Smooth muscle cell (in vitro differentiated cells): ENCODE results near the gene SLC35F2. TPM values are rescaled to one million over a fixed set of nuclear protein-coding genes. Genes with fewer than 3 reads are reported as not detected.
"Not testable (repeated sequence)": the region's sequence is repeated elsewhere in the genome, so short reads cannot be mapped to it uniquely, and the experiment has no call there.

ENCODE experiments used
- DNase-seq: peaks from one replicate; lab custom pipeline; 2025; ENCODE audit not compliant: unreplicated experiment; lab: John Stamatoyannopoulos, UW
- H2AFZ ChIP-seq: fragments of 200-600 bp; sonication (generic); 2 replicates; pipeline ENCODE4 v1.6.0; 2016; ENCODE audit warnings: antibody characterized with exemption, low read depth, mild to moderate bottlenecking
- H3F3A ChIP-seq: fragments of 200-600 bp; sonication (generic); 2 replicates; pipeline ENCODE4 v1.6.0; 2017; ENCODE audit warnings: antibody characterized with exemption, low read depth
- H3K27ac ChIP-seq: fragments of 200-600 bp; sonication (generic); 2 replicates; pipeline ENCODE4 v1.5.1; 2016; ENCODE audit warnings: low read depth, mild to moderate bottlenecking
- H3K27me3 ChIP-seq: fragments of 200-600 bp; sonication (generic); 2 replicates; pipeline ENCODE4 v1.6.1; 2016; ENCODE audit warnings: low read depth, mild to moderate bottlenecking
- H3K36me3 ChIP-seq: fragments of 200-600 bp; sonication (generic); 2 replicates; pipeline ENCODE4 v1.5.1; 2016; ENCODE audit warnings: low read depth
- H3K4me1 ChIP-seq: fragments of 200-600 bp; sonication (generic); 2 replicates; pipeline ENCODE4 v1.5.1; 2016; ENCODE audit warnings: low read depth
- H3K4me2 ChIP-seq: fragments of 200-600 bp; sonication (generic); 2 replicates; pipeline ENCODE4 v1.6.0; 2016; ENCODE audit warnings: mild to moderate bottlenecking
- H3K4me3 ChIP-seq: fragments of 200-600 bp; sonication (generic); 2 replicates; pipeline ENCODE4 v1.5.1; 2016; ENCODE audit warnings: mild to moderate bottlenecking
- H3K79me2 ChIP-seq: fragments of 200-600 bp; sonication (generic); 2 replicates; pipeline ENCODE4 v1.6.0; 2016; ENCODE audit warnings: low read depth, mild to moderate bottlenecking
- H3K9ac ChIP-seq: fragments of 200-600 bp; sonication (generic); 2 replicates; pipeline ENCODE4 v1.6.0; 2016; ENCODE audit warnings: low read depth
- H3K9me3 ChIP-seq: fragments of 200-600 bp; sonication (generic); replicated peaks from 2 replicates; pipeline ENCODE4 v1.5.1; 2016; ENCODE audit warnings: low read depth
- H4K20me1 ChIP-seq: fragments of 200-600 bp; sonication (generic); 2 replicates; pipeline ENCODE4 v1.6.0; 2016; ENCODE audit warnings: low read depth
- CTCF ChIP-seq: fragments of 200-600 bp; sonication (generic); IDR thresholded peaks from 2 replicates; pipeline ENCODE4 v1.5.1; 2017; ENCODE audit warnings: borderline replicate concordance, mild to moderate bottlenecking, antibody characterized with exemption; ENCODE audit not compliant: insufficient read depth, poor library complexity, severe bottlenecking
- WGBS: methylation state at CpG from one replicate; pipeline ENCODE4 v1.1.7; 2016; ENCODE audit warnings: low lambda C conversion rate; 5-methylcytosine and 5-hydroxymethylcytosine counted together
- polyA plus RNA-seq: library from polyadenylated mRNA; unstranded; fragments of >200 nt; fragmentation: Nextera tagmentation; extraction: Ambion mirVana; gene quantifications from 2 replicates; pipeline ENCODE4 v1.2.1, GENCODE V29; 2016
- total RNA-seq: library from RNA; depleted of rRNA; stranded (reverse); fragments of >200 nt; gene quantifications from 2 replicates; pipeline ENCODE4 v1.2.3, GENCODE V29; 2014

Gene SLC35F2
- total and polyA plus RNA-seq, 2 experiments from 2014 or later: 2.4 to 7.8 TPM

- 91% methylated on average over 3 of the region's 3 CpGs for WGBS
- Histone ChIP-seq H3K36me3 (no peaks in the 10 kb centered on the region), H3K27ac (no peak overlapping the region), H3K4me1 (peaks cover 13% of the 10 kb centered on the region), H4K20me1 (no peaks in the 10 kb centered on the region), H3K9me3 (no peaks in the 10 kb centered on the region), H3K9ac (no peak overlapping the region), H3F3A (peaks cover 14% of the 10 kb centered on the region), H2AFZ (no peak overlapping the region), H3K4me2 (no peak overlapping the region), H3K79me2 (peaks cover 11% of the 10 kb centered on the region), H3K27me3 (peaks cover 6% of the 10 kb centered on the region), H3K4me3 (no peak overlapping the region)
- TF ChIP-seq CTCF: no peak
- no peak for DNase-seq
Observed at GRCh38 chr11:107836851-107837250, 21.7 kb downstream of the SLC35F2 start.

- no peak overlapping the region for H3K4me3 ChIP-seq
- H3K27ac ChIP-seq: no peak overlapping the region
- peaks cover 11% of the 10 kb centered on the region for H3K79me2 ChIP-seq
- H2AFZ ChIP-seq: no peak overlapping the region
- H3K36me3 ChIP-seq: no peaks in the 10 kb centered on the region
- H3K9me3 ChIP-seq: no peaks in the 10 kb centered on the region
- no peak overlapping the region for H3K4me2 ChIP-seq
- peaks cover 3% of the 10 kb centered on the region for H3F3A ChIP-seq
- TF ChIP-seq CTCF: no peak
- H3K27me3 ChIP-seq: peaks cover 6% of the 10 kb centered on the region
- WGBS: 72% methylated on average over 6 of the region's 6 CpGs
- no peak for DNase-seq
- no peak overlapping the region for H3K9ac ChIP-seq
- peaks cover 7% of the 10 kb centered on the region for H3K4me1 ChIP-seq
- H4K20me1 ChIP-seq: no peaks in the 10 kb centered on the region
Observed at GRCh38 chr11:107834995-107835394, 23.6 kb downstream of the SLC35F2 start.

GRCh38 chr11:107833926-107834325 lies 24.7 kb downstream of the SLC35F2 start:
- H3K36me3 ChIP-seq, H3K4me3 ChIP-seq, H4K20me1 ChIP-seq, H3K4me1 ChIP-seq, H3K4me2 ChIP-seq, H3K27ac ChIP-seq, DNase-seq, H3K9me3 ChIP-seq, H3K27me3 ChIP-seq, H3K9ac ChIP-seq, H2AFZ ChIP-seq, H3F3A ChIP-seq: not testable (repeated sequence)
- 42% methylated on average over 6 of the region's 6 CpGs for WGBS
- peaks cover 14% of the 10 kb centered on the region for H3K79me2 ChIP-seq

- no peak for DNase-seq
- no peak for TF ChIP-seq CTCF
- Histone ChIP-seq H3K27ac (no peak overlapping the region), H3K79me2 (peaks cover 11% of the 10 kb centered on the region), H3F3A (no peaks in the 10 kb centered on the region), H3K4me3 (no peak overlapping the region), H3K9ac (no peak overlapping the region), H3K27me3 (peaks cover 6% of the 10 kb centered on the region), H3K9me3 (no peaks in the 10 kb centered on the region), H4K20me1 (no peaks in the 10 kb centered on the region), H2AFZ (no peak overlapping the region), H3K4me1 (peaks cover 6% of the 10 kb centered on the region), H3K36me3 (no peaks in the 10 kb centered on the region), H3K4me2 (no peak overlapping the region)
- WGBS: 96% methylated on average over 5 of the region's 5 CpGs
Observed at GRCh38 chr11:107830915-107831540, 27.6 kb downstream of the SLC35F2 start.
